SK-MEL-5 (cell line): ENCODE results near the gene MAML1. TPM values are rescaled to one million over a fixed set of nuclear protein-coding genes. Genes with fewer than 3 reads are reported as not detected.
A peak's percentile ranks its signal among the peaks of the same experiment; 100 is the strongest.
"Not testable (repeated sequence)": the region's sequence is repeated elsewhere in the genome, so short reads cannot be mapped to it uniquely, and the experiment has no call there.

Source experiments
- DNase-seq: peaks from one replicate; pipeline ENCODE4 v3.0.0-alpha.2; 2016; ENCODE audit warnings: low read depth, low spot score
- in situ Hi-C: cut with HindIII; loops from 2 replicates; pipeline ENCODE4 v1.10.0; 2016; ENCODE audit warnings: low sequenced_read_pairs, high pct_unique_total_duplicates, low pct_unique_long_range_greater_than_20kb
- total RNA-seq: library from RNA; depleted of rRNA; stranded (reverse); fragments of >200 nt; shearing (Covaris generic); gene quantifications from 2 replicates; pipeline ENCODE4 v1.2.3, GENCODE V29; 2014

MAML1 gene
- total RNA-seq, 1 experiment from 2014 or later: 5.1 TPM

GRCh38 chr5:179779826-179780225, 47.2 kb downstream of the MAML1 start:
- DNase-seq: no peak
- in situ Hi-C loops: no loop called here

- in situ Hi-C loops: no loop called here
- no peak for DNase-seq
These were observed 47.7 kb downstream of the MAML1 start for GRCh38 chr5:179780362-179780761.

- in situ Hi-C loops: no loop called here
- no peak for DNase-seq
These were observed 49.2 kb downstream of the MAML1 start for GRCh38 chr5:179781846-179782245.

- in situ Hi-C loops: no loop called here
These were observed 50.5 kb downstream of the MAML1 start for GRCh38 chr5:179783128-179783527.

GRCh38 chr5:179786861-179787260, 54.2 kb downstream of the MAML1 start:
- DNase-seq: no peak

More at GRCh38 chr5:179783128-179783527, 50.5 kb downstream of the MAML1 start:
- DNase-seq: no peak

GRCh38 chr5:179788193-179788854, 55.7 kb downstream of the MAML1 start:
- in situ Hi-C loops: no loop called here
- DNase-seq: no peak

More at GRCh38 chr5:179786861-179787260, 54.2 kb downstream of the MAML1 start:
- in situ Hi-C loops: no loop called here

GRCh38 chr5:179789278-179789677, 56.7 kb downstream of the MAML1 start:
- in situ Hi-C loops: not testable (repeated sequence)

GRCh38 chr5:179791881-179792611, 59.4 kb downstream of the MAML1 start:
- in situ Hi-C loops: no loop called here
- DNase-seq: no peak

More at GRCh38 chr5:179789278-179789677, 56.7 kb downstream of the MAML1 start:
- not testable (repeated sequence) for DNase-seq

- DNase-seq: no peak
- in situ Hi-C loops: no loop called here
These were observed 60.2 kb downstream of the MAML1 start for GRCh38 chr5:179792612-179793467.

- no peak for DNase-seq
- in situ Hi-C loops: no loop called here
These were observed 61.0 kb downstream of the MAML1 start, which contains the start of gene LTC4S for GRCh38 chr5:179793468-179794139. LTC4S (plus strand) TSS chr5:179793986; CDS start chr5:179794081, 95 bp downstream.

- in situ Hi-C loops: no loop called here
- no peak for DNase-seq
These were observed 61.5 kb downstream of the MAML1 start for GRCh38 chr5:179794171-179794570.

- in situ Hi-C loops: no loop called here
- no peak for DNase-seq
These were observed 62.0 kb downstream of the MAML1 start for GRCh38 chr5:179794575-179794974.

GRCh38 chr5:179795049-179795862, 62.6 kb downstream of the MAML1 start:
- DNase-seq: no peak
- in situ Hi-C loops: no loop called here

- in situ Hi-C loops: no loop called here
- peak; percentile 62 for DNase-seq
These were observed 63.5 kb downstream of the MAML1 start for GRCh38 chr5:179795863-179796833.

- in situ Hi-C loops: no loop called here
- DNase-seq: no peak
These were observed 64.4 kb downstream of the MAML1 start for GRCh38 chr5:179796877-179797608.
